IPS-11a (cell line): Measurements from ENCODE around the gene YWHAQ.
A peak's percentile ranks its signal among the peaks of the same experiment; 100 is the strongest.

ENCODE experiments used
- H3K4me3 ChIP-seq: one replicate; pipeline ENCODE4 v1.5.1; 2013; ENCODE audit warnings: low read depth, low read length, control low read depth

The YWHAQ gene

GRCh38 chr2:9630736-9631552 lies at the start of gene YWHAQ:
Gene YWHAQ, minus strand, starts transcription at chr2:9630997. Its CDS starts 545 bp downstream, at chr2:9630452.
- H3K4me3 ChIP-seq: peak within 1 kb of the TSS; percentile 94

GRCh38 chr2:9680082-9680481 lies 49.3 kb upstream of the YWHAQ start:
- H3K4me3 ChIP-seq: no peak overlapping the region

GRCh38 chr2:9679218-9679617 lies 48.4 kb upstream of the YWHAQ start:
- H3K4me3 ChIP-seq: no peak overlapping the region

- no peak overlapping the region for H3K4me3 ChIP-seq
Observed at GRCh38 chr2:9678544-9678943, 47.7 kb upstream of the YWHAQ start.

GRCh38 chr2:9675415-9676351 lies 44.9 kb upstream of the YWHAQ start:
- no peak overlapping the region for H3K4me3 ChIP-seq

- H3K4me3 ChIP-seq: no peak overlapping the region
Observed at GRCh38 chr2:9674891-9675414, 44.2 kb upstream of the YWHAQ start.

DNA sequence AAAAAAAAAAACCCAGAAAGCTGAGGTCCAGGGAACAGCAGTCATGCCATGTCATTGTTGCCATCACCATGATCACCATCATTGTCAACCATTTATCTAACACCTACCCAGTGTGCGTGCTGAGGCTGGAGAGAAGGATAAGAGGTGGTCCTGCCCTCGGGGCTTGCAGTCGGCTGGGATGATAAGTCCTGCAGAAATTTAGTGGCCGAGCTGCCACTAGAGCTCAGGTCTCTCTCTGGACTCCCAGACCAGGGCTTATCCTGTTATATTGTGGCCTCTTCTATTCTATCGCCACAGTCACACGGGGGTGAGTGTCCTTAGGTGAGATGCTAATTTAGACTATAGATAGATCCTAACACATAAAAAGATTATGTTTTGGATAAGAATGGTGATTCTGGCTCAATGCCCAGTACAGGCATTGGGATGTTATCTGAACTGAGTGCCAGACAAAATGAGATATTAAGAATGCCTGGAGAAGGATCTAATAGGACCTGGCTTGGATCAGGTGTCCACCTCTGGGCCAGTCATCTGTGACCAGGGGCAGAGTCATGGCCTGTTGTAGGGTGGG lies 43.2 kb upstream of the YWHAQ start:
- no peak overlapping the region for H3K4me3 ChIP-seq

- no peak overlapping the region for H3K4me3 ChIP-seq
Observed at GRCh38 chr2:9668687-9669345, 38.0 kb upstream of the YWHAQ start.

DNA sequence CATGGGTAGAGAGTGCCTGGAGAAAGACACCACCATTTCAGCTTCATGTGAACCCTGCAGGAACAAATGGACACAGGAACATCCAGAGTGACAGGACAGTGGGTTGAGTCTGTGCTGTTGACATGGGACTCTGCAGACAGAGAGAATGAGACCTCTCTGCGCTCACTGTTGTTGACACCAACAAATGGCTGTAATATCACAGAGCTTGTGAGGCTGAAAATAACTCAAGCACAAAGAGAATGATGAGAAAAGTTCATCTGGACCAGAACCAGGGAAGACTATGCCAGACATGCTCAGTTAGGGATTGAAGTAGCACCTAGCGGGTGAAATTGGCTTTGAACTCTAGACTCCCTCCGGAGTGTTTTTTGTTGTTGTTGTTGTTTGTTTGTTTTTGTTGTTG lies 37.0 kb upstream of the YWHAQ start:
- H3K4me3 ChIP-seq: no peak overlapping the region

- H3K4me3 ChIP-seq: no peak overlapping the region
Observed at GRCh38 chr2:9666306-9666705, 35.5 kb upstream of the YWHAQ start.

DNA sequence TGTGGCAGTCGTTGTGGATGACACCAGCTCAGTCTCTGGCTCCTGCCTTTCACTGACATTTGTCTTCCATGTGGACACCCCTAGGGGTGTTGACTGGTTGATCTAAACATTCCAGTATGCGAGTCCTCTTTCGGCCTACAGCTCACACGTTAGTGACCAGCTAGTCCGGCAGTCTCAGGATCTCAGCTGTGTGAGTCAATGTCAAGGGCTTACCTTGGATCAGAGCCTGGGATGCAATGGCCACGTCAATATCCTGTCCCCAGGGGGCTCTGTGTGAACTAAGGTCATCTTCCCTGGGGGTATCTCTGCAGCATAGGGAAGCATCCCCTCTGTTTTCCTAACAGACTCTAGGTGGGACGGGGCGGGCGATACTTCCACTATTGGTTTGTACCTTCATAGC lies 35.1 kb upstream of the YWHAQ start:
- no peak overlapping the region for H3K4me3 ChIP-seq

DNA sequence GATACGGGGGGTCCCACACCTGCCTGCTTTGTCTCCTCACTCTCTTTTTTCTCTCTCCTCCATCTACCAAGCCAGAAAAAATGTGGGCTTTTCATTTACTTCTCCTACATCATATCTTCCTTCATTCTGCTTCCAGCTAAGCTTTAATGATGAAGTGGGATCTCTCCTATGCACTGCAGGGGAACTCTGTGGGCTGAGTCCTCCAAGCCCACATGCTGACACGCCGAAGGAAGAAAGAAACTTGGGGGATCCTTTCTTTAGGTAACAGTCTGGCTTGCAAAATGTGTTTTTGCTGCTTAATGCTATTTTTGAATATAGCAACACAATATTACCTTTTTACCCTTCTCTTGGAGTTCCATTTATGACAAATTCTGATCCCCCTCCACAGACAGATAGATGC lies 33.6 kb upstream of the YWHAQ start:
- no peak overlapping the region for H3K4me3 ChIP-seq

DNA sequence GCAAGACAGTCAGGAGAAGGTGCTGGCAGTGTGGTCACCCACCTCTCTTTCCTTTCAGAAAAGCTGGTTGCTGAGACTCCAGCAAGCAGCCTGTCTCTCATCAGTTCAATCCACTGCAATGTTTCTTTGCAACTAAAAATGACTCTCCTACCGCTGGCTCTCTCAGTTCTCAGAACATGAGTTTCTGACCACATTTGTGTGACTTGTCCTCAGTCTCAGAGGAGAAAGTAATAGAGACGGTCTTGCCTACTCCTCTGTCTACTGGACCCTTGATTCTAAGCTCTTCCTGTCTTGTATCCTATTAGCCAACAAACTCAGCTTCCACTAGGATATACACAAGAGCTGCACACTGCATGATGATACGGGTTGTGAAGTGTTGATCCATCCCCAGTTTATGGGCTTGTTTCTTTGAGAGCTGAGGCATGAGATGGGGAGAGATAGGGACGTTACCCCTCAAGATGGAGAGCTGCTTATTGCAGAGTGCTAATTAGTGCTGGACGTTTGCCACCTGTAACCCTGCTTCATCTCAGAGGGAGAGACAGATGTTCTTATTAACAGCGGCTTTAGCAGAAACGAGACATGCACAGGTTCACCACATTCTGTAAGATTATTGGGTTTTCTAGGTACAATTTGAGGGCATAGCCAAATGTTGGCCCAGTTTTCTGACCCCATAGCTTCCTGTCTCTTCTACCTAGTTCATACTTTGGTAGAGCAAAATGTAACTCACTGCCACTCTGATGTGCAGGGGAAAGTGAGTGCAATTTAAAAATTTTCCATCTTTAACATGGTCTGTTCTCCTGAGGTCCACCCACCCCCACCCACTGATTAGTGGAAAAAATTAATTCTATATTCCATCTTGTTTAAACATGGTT lies 32.4 kb upstream of the YWHAQ start:
- H3K4me3 ChIP-seq: no peak overlapping the region

- H3K4me3 ChIP-seq: no peak overlapping the region
Observed at GRCh38 chr2:9661261-9661660, 30.5 kb upstream of the YWHAQ start.

DNA sequence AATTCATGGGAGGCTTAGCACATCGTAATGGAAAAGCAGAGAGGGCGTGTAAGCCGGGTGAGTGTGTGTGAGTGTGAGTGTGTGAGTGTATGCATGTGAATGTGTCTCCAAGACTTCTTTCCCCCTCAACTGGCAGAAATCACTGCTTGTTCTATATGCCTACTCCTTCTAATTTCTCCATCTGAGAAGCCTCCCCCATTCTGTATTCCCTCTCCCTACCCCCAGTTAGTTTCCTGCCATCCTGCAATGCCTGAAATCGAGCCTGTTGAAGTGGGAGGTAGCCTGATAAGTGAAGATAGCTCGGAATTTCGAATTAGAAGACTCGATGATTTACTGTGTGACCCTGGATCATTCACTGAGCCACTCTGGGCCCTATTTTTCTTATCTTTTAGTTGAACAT lies 30.0 kb upstream of the YWHAQ start:
- H3K4me3 ChIP-seq: no peak overlapping the region

DNA sequence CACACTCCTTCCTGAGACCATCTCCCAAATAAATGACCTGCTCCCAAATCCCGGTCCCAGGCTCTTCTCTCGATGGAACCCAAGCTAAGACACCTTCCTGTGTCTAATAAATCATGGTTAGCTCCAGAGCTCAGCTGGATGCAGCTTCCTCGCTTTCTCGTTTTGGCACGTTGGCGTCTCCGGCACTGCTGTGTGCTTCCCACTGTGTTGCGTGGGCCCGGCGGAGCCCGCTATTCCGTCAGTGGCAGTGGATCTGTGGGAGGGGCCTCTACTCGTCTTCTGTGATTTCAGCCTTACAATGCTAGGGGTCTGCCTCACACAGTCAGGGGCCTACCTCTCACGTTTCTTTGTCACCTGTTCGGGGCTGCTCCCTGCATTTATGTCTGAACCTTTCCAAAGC lies 29.4 kb upstream of the YWHAQ start:
- no peak overlapping the region for H3K4me3 ChIP-seq

- no peak overlapping the region for H3K4me3 ChIP-seq
Observed at GRCh38 chr2:9658972-9659371, 28.2 kb upstream of the YWHAQ start.

DNA sequence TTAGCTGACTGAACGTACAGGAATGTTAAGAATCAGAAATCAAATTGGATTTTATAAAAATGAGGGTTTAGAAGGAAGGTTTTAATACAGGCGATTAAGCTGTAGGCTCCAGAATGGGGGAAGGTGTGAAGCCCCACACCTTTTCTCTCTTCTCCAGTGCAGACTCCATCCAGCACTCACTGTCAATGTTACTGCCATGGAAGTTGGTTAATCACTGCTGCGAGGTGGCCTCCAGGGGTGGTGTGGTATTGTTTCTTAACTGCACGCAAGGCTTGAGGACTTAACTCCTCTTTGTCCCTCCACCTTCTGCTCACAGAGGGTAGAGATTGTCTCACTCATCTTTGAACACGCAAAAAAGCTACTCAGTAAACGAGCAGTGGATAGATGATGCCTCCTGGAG lies 26.9 kb upstream of the YWHAQ start:
- H3K4me3 ChIP-seq: no peak overlapping the region

GRCh38 chr2:9657083-9657482 lies 26.3 kb upstream of the YWHAQ start:
- H3K4me3 ChIP-seq: no peak overlapping the region

GRCh38 chr2:9656270-9656766 lies 25.5 kb upstream of the YWHAQ start:
- H3K4me3 ChIP-seq: no peak overlapping the region
